Measurements from ENCODE around the gene TXNL4A. TPM values are rescaled to one million over a fixed set of nuclear protein-coding genes. Genes with fewer than 3 reads are reported as not detected.
"Not testable (repeated sequence)": the region's sequence is repeated elsewhere in the genome, so short reads cannot be mapped to it uniquely, and the experiment has no call there.

TXNL4A gene, protein sequence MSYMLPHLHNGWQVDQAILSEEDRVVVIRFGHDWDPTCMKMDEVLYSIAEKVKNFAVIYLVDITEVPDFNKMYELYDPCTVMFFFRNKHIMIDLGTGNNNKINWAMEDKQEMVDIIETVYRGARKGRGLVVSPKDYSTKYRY
- 10 to 100 TPM; 75.2 to 77.2 TPM for total RNA-seq
- 36.2 to 71.3 reads per million in 2 donors for total RNA-seq

DNA sequence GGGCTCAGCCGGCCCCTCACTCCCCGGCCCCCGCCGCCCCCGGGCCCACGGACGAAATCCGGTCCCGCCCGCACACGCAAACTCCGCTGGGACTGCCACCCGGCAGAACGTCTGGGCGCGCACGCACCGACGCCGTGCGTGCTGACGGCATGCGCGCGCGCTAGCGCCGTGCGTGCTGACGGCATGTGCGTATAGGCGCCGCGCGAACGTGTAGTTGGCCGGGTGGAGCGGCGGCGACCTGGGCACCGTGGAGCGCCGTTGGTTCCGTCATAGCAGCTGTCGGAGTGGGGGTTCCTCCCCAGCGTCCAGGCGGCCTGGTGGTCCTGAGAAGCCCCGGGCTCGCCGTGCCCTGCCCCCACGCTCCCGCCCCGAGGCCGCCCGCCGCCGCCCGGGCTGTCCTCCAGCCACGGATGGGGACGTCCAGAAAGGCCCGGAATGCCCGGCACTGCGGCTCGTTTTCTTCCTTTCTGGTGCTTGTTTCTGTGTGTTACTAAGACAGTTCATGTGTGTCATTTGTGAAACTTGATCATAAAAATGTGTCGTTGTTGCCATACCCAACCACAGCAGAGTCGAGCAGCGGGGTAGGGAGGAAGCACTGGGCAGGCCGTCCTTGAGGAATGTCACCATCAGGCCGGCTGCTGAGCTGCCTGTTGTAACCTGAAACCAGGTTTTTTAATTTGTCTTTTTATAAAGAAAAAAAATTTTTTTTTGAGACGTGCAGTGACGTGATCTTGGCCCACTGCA is at the start of gene TXNL4A:
Gene TXNL4A (minus strand): TSS at position 113 of the 744 bp plus-strand sequence. CDS start 171 bp downstream, outside the sequence.
- H3K27me3 Mint-ChIP-seq, result no peaks in the 10 kb centered on the region
- H3K4me3 Mint-ChIP-seq, result peak within 1 kb of the TSS; percentile 94
- H3K36me3 Mint-ChIP-seq (ENCODE audit: low read depth), result no peaks in the 10 kb centered on the region
- DNase-seq, result peak; percentile 71 to 81 (median 73)
- H3K4me1 Mint-ChIP-seq, result peaks cover 23% of the 10 kb centered on the region
- peak within 1 kb of the TSS; percentile 92 for H3K27ac Mint-ChIP-seq
- no peaks in the 10 kb centered on the region for H3K9me3 ChIP-seq (ENCODE audit: control insufficient read depth, low read length, poor library complexity, severe bottlenecking)
- ATAC-seq, result peak; percentile 96

DNA sequence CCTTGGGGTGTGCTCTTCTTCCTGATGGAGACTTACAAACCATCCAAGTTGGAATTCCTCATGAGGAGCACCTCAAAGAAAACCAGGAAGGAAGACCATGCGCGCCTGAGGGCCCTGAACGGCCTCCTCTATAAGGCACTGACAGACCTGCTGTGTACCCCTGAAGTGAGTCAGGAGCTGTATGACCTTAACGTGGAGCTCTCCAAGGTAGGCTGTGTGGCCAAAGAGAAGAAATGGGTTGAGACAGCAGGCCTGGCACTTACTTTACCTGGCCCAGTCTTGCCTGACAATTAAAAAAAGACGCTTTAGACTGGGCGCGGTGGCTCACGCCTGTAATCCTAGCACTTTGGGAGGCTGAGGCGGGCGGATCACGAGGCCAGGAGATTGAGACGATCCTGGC is 48.9 kb upstream of the TXNL4A start:
- H3K9me3 ChIP-seq (ENCODE audit: control insufficient read depth, low read length, poor library complexity, severe bottlenecking), result peaks cover 5% of the 10 kb centered on the region
- ATAC-seq (no peak), DNase-seq (no peak)
- no peak overlapping the region for H3K27ac Mint-ChIP-seq
- no peak overlapping the region for H3K4me3 Mint-ChIP-seq
- H3K27me3 Mint-ChIP-seq, result no peaks in the 10 kb centered on the region
- peaks cover 5% of the 10 kb centered on the region for H3K36me3 Mint-ChIP-seq (ENCODE audit: low read depth)
- peaks cover 23% of the 10 kb centered on the region for H3K4me1 Mint-ChIP-seq

DNA sequence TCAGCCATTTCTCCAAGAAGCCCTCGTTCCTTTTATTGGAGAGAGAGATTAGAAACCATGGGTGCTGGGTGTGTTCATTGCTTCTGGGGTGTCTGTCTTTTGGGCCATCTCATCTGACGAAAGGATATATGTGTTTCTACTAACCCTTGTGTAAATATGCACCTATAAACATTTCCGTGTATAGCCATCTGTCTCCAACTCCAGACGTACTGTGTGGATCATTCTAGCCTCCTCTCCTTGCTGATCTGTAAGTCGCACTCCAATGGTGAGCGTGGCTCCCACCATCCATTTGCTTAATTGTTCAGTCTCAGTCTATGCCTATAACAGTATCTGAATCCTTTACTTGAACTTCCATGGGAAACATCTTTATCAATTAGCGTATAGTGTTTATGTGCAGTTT is 47.6 kb upstream of the TXNL4A start:
- ATAC-seq (no peak), DNase-seq (no peak)
- Mint-ChIP-seq H3K4me3 (peak overlapping the region; percentile 78), H3K27me3 (no peaks in the 10 kb centered on the region), H3K4me1 (peaks cover 23% of the 10 kb centered on the region), H3K36me3 (ENCODE audit: low read depth) (peaks cover 5% of the 10 kb centered on the region), H3K27ac (no peak overlapping the region)
- H3K9me3 ChIP-seq (ENCODE audit: control insufficient read depth, low read length, poor library complexity, severe bottlenecking), result peaks cover 5% of the 10 kb centered on the region

DNA sequence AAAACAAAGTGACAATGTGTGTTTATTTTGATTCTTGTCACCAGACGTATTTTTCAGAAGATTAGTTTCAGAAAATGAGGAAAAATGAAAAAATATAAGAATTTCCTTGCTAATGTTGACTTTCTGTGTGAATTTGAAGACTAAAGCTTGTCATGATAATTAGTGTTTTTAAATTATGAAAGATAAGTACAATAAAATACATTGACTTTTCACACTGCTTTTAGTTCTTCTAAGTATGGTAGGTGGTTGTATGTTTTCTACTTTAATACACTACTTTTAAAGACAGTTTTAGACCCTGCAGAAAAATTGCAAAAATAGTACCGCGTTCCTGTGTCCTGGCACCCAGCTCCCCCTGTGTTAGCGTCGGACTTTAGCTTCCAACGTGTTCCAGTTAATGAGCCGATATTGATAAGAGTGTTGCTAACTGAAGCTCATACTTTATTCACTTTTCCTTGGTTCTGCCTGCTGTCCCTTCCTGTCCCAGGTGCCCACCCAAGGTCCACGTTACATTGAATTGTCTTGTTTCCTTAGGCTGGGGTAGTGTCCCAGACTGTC is 46.6 kb upstream of the TXNL4A start:
- DNase-seq (no peak), ATAC-seq (no peak)
- no peaks in the 10 kb centered on the region for H3K27me3 Mint-ChIP-seq

DNA sequence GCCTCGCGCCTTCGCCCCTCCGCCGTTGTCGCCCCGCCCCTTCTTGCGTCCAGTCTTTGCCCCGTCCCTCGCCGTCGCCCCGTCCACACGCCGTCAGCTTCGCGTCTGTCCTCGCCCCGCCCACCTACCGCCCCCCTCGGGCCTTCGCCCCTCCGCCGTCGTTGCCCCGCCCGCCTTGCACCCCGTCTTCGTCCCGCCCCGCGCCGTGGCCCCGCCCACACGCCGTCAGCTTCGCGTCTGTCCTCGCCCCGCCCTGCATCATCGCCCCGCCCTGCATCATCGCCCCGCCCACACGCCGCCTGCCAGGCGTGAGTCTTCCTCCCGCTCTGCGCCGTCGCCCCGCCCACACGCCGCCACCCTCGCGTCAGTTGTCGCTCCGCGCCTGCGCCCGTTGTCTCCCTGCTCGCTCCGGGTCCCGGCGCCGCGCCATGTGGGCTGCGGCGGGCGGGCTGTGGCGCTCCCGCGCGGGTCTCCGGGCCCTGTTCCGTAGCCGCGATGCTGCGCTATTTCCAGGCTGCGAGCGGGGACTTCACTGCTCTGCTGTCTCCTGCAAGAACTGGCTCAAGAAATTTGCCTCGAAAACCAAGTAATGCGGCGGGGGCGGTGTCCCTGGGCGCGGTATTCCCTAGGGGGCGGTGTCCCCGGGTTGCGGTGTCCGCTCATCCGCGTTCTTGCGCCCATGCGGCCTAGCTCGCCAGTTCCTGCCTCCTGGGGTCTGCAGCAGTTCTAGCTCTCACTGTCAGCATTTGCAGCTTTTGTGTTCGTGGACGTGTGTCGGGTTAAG is 45.9 kb upstream of the TXNL4A start, which contains the start of gene RBFA:
Gene RBFA (plus strand): TSS at position 367 of the 784 bp plus-strand sequence. CDS start 62 bp downstream, at position 429.
- ATAC-seq, result peak; percentile 78
- peaks cover 5% of the 10 kb centered on the region for H3K36me3 Mint-ChIP-seq (ENCODE audit: low read depth)
- H3K27me3 Mint-ChIP-seq, result no peaks in the 10 kb centered on the region
- peaks cover 5% of the 10 kb centered on the region for H3K9me3 ChIP-seq (ENCODE audit: control insufficient read depth, low read length, poor library complexity, severe bottlenecking)
- H3K4me1 Mint-ChIP-seq, result peaks cover 23% of the 10 kb centered on the region
- peak within 1 kb of the TSS; percentile 59 for H3K27ac Mint-ChIP-seq
- DNase-seq, result peak; percentile 99 to 100 (median 100)
- H3K4me3 Mint-ChIP-seq, result peak within 1 kb of the TSS; percentile 78

More for the DNA sequence above, 46.6 kb upstream of the TXNL4A start:
- H3K36me3 Mint-ChIP-seq (ENCODE audit: low read depth), result peaks cover 5% of the 10 kb centered on the region
- peaks cover 23% of the 10 kb centered on the region for H3K4me1 Mint-ChIP-seq
- H3K27ac Mint-ChIP-seq, result peak overlapping the region; percentile 59
- peak overlapping the region; percentile 78 for H3K4me3 Mint-ChIP-seq
- peaks cover 5% of the 10 kb centered on the region for H3K9me3 ChIP-seq (ENCODE audit: control insufficient read depth, low read length, poor library complexity, severe bottlenecking)

DNA sequence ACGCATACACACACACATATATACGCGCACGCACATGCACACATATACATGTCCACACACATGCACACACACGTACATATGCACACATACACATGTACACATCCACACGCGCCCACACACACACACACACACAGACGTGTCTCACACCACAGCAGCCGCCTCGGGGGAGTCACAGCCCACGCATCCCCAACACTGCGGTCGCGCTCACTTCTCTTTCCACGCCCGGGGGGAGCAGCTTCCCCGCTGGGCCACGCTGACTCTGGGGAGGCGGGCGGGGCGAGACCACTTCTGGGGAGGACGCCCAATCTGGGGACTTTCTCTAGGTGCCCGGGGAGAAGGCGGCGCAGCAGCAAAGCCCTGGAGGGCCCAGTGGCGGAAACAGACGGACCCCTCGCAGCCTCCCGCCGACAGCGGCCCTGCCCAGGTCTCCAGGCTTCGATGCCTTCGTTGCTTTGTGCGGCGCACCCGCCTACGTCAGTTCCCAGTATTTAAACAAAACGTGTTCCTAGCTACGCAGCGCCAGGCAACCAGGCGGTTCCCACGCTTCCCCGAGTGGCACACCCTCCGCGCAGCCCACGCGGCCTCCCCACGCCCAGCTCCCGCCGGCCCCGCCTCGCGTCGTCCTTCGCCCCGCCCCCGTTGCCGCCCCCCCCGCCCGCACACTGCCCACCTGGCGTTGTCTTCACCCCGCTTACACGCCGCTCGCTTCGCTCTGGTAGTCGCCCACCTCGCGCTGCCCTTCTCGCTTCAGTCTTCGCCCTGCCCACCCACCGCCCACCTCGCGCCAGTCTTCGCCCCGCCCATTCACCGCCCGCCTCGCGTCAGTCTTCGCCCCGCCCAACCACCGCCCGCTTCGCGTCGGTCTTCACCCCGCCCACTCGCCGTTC is 45.1 kb upstream of the TXNL4A start:
- ATAC-seq (peak; percentile 63), DNase-seq (peak; percentile 65 to 72 (median 70))
- peak overlapping the region; percentile 59 for H3K27ac Mint-ChIP-seq
- peaks cover 3% of the 10 kb centered on the region for H3K36me3 Mint-ChIP-seq (ENCODE audit: low read depth)
- H3K4me3 Mint-ChIP-seq, result peak overlapping the region; percentile 78
- H3K9me3 ChIP-seq (ENCODE audit: control insufficient read depth, low read length, poor library complexity, severe bottlenecking), result peaks cover 8% of the 10 kb centered on the region
- H3K4me1 Mint-ChIP-seq, result peaks cover 23% of the 10 kb centered on the region
- H3K27me3 Mint-ChIP-seq, result no peaks in the 10 kb centered on the region

DNA sequence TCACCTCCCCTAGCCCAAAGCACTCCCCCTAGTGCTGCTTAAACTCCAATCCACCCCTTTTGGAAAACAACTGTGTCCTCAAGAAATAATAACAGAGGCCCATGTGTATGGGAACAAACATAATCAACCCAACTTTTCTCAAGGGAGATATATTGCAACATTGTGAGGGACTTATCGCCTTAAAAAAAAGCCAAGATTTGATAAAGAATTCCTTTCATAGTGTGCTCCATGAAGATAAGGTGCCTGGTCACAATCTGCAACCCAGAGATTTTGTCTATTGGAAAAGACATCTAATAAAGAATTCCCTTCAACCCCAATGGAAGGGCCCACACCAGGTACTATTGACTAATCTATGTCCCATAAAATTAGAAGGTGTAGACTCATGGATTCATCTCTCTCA is 41.3 kb upstream of the TXNL4A start:
- H3K36me3 Mint-ChIP-seq (ENCODE audit: low read depth), result no peaks in the 10 kb centered on the region
- peaks cover 6% of the 10 kb centered on the region for H3K4me1 Mint-ChIP-seq
- H3K4me3 Mint-ChIP-seq, result no peak overlapping the region
- no peaks in the 10 kb centered on the region for H3K27me3 Mint-ChIP-seq
- H3K27ac Mint-ChIP-seq, result no peak overlapping the region
- H3K9me3 ChIP-seq (ENCODE audit: control insufficient read depth, low read length, poor library complexity, severe bottlenecking), result peaks cover 19% of the 10 kb centered on the region
- DNase-seq, result no peak
- ATAC-seq, result no peak

DNA sequence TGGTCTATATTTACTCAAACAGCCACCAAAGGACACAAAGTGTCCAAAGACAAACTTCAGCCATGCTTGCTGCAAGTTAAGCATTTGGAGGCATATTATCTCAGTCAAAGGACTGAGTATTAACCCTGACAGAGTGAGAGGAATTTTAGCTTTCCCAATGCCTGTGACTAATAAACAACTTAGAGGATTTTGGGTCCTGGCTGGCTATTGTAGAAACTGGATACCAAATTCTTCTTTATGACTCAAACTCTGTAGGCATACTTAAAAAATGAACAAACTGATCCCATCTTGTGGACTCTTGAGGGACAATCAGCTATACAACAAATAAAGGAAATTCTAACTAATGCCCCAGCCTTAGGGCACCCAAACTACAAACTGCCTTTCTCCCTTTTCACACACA is 39.4 kb upstream of the TXNL4A start:
- ATAC-seq; DNase-seq; H3K4me1 Mint-ChIP-seq; H3K27ac Mint-ChIP-seq; H3K36me3 Mint-ChIP-seq (ENCODE audit: low read depth); H3K27me3 Mint-ChIP-seq; H3K4me3 Mint-ChIP-seq: not testable (repeated sequence)
- H3K9me3 ChIP-seq (ENCODE audit: control insufficient read depth, low read length, poor library complexity, severe bottlenecking), result peaks cover 24% of the 10 kb centered on the region

DNA sequence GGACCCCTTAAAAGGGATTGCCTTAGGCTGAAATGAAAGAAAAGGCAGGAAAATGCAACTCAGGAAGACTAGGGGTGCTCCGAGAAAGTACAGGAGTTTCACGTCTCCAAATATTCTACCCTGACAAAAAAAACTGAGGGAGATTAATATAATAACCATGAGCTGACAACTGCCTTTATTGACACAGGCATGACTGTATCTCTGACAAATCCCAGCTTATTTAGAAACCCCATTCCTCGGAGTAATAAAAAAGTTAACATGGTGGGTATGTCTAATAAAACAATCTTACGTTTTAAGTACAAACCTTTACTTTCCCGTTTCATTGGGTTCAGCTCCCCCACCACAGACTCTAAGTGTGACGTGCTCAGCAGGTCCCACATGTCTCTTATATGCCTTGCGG is 38.0 kb upstream of the TXNL4A start:
- ATAC-seq, result no peak
- peaks cover 34% of the 10 kb centered on the region for H3K9me3 ChIP-seq (ENCODE audit: control insufficient read depth, low read length, poor library complexity, severe bottlenecking)
- Mint-ChIP-seq H3K36me3 (ENCODE audit: low read depth) (no peaks in the 10 kb centered on the region), H3K4me1 (no peaks in the 10 kb centered on the region), H3K4me3 (no peak overlapping the region), H3K27ac (no peak overlapping the region), H3K27me3 (no peaks in the 10 kb centered on the region)
- DNase-seq, result no peak

DNA sequence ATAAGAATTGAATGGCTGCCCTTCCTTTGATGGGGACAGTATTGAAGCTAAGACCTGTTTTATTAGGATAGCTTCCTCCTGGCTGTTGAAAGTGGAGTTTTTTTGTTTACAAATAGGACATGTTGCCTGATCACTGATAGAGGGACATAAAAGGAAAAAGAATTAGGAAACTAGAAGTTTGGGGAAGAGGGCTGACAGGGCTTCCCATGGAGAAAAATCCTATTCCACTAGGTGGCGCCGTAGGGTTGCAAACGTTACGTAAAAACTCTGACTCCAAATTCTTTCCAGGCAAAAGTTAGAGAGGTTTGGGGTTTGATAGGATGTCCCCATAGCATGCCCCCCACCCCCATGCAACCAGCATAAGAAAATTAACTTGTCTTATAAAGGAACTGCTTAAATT is 34.8 kb upstream of the TXNL4A start:
- H3K9me3 ChIP-seq (ENCODE audit: control insufficient read depth, low read length, poor library complexity, severe bottlenecking), result peaks cover 31% of the 10 kb centered on the region
- peaks cover under 1% of the 10 kb centered on the region for H3K36me3 Mint-ChIP-seq (ENCODE audit: low read depth)
- H3K4me3 Mint-ChIP-seq, result no peak overlapping the region
- no peaks in the 10 kb centered on the region for H3K27me3 Mint-ChIP-seq
- no peak for DNase-seq
- no peak overlapping the region for H3K27ac Mint-ChIP-seq
- no peak for ATAC-seq
- no peaks in the 10 kb centered on the region for H3K4me1 Mint-ChIP-seq

DNA sequence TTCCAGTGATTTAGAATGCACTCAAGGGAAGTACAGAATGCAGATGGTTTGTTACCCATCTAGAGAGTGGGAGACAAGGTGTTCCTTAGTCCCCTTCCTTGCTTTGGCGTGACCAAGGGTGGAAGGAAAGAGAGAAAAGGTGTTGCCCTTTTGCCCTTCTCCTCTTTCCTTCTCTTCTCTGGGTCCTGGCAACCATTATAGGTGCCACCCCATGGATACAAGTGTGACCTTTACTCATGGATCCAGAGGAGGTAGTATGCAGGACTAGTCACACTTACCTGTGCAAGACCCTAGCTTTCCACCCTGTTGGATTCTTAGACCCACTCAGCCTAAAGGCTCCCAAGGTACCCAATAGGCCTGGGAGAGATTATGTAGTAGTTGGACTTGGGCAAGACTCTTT is 34.2 kb upstream of the TXNL4A start:
- peaks cover 31% of the 10 kb centered on the region for H3K9me3 ChIP-seq (ENCODE audit: control insufficient read depth, low read length, poor library complexity, severe bottlenecking)
- Mint-ChIP-seq H3K4me1 (no peaks in the 10 kb centered on the region), H3K27ac (no peak overlapping the region), H3K36me3 (ENCODE audit: low read depth) (peaks cover 2% of the 10 kb centered on the region), H3K27me3 (no peaks in the 10 kb centered on the region), H3K4me3 (no peak overlapping the region)
- ATAC-seq, result no peak
- no peak for DNase-seq

DNA sequence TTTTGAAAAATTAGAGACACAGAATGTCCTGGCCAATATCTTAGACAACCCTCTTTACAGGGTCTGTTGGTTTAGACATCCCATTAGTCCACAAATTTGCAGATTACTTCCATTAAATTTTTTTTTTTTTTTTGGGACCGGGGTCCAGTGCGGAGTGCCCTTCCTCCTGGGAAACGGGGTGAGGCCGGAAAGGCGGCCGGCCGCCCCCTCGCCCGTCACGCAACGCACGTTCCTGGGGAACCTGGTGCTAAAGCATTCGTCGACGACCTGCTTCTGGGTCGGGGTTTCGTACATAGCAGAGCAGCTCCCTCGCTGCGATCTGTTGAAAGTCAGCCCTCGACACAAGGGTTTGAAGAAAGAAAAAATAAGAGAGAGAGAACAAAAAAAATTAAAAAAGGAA is 24.4 kb upstream of the TXNL4A start:
- no peaks in the 10 kb centered on the region for H3K27me3 Mint-ChIP-seq
- no peak overlapping the region for H3K27ac Mint-ChIP-seq
- ATAC-seq, result no peak
- no peaks in the 10 kb centered on the region for H3K36me3 Mint-ChIP-seq (ENCODE audit: low read depth)
- no peak overlapping the region for H3K4me3 Mint-ChIP-seq
- H3K4me1 Mint-ChIP-seq, result no peaks in the 10 kb centered on the region
- no peaks in the 10 kb centered on the region for H3K9me3 ChIP-seq (ENCODE audit: control insufficient read depth, low read length, poor library complexity, severe bottlenecking)
- no peak for DNase-seq
